ENCODE measurements around the gene HYOU1.
"Not testable (repeated sequence)": the region's sequence is repeated elsewhere in the genome, so short reads cannot be mapped to it uniquely, and the experiment has no call there.

HYOU1 gene

GRCh38 chr11:119041821-119042514 is 15.0 kb downstream of the HYOU1 start:
- no peak for DNase-seq (ENCODE audit: low read depth)

- DNase-seq (ENCODE audit: low read depth) = not testable (repeated sequence)
These were observed 17.5 kb downstream of the HYOU1 start for GRCh38 chr11:119039471-119039870.

- DNase-seq (ENCODE audit: low read depth) = no peak
These were observed 18.1 kb downstream of the HYOU1 start for GRCh38 chr11:119038884-119039283.

DNA sequence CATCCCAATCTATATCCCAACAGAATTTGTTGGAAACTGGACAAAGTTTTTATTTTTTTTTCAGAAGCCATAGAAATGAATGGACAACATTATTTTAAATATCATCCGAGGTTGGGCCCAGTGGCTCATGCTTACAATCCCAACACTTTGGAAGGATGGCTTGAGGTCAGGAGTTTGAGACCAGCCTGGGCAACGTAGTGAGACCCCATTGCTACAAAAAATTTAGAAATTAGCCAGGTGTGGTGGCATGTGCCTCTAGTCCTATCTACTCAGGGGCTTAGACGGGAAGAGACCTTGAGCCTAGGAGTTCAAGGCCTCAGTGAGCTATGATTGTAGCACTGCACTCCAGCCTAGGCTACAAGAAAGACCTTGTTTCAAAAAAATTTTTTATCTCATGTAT is 22.2 kb downstream of the HYOU1 start:
- no peak for DNase-seq (ENCODE audit: low read depth)

DNA sequence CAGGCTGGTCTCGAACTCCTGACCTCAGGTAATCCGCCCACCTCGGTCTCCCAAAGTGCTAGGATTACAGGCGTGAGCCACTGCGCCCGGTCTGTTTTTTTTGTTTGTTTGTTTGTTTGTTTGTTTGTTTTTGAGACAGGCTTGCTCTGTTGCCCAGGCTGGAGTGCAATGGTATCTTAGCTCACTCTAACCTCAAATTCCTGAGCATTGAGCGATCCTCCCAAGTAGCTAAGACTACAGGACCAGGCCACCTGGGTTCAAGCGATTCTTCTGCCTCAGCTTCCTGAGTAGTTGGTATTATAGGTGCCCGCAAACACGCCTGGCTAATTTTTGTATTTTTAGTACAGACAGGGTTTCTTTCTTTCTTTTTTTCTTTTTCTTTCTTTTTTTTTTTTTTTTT is 23.6 kb downstream of the HYOU1 start:
- not testable (repeated sequence) for DNase-seq (ENCODE audit: low read depth)

GRCh38 chr11:119031912-119032280 is 25.1 kb downstream of the HYOU1 start:
- no peak for DNase-seq (ENCODE audit: low read depth)

GRCh38 chr11:119030329-119031047 is 26.5 kb downstream of the HYOU1 start, which contains the start of gene SLC37A4:
Gene SLC37A4 (minus strand): TSS chr11:119030877.
- DNase-seq (ENCODE audit: low read depth) = peak; percentile 97

DNA sequence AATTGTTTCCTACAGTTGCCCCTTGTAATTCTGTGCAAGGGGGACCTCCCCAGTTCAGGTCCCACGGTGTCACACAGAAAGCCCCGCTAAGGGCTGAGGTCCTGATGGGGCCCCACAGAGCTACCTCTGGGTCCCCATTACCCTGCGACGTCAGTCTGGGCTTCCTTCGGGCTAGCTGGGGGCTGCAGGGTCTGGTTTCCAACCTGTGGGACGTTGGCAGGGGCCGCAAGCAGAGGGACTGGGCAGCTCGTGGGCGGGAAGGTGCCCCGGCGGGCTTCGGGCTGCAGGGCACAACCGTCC is 27.0 kb downstream of the HYOU1 start:
- DNase-seq (ENCODE audit: low read depth) = no peak

GRCh38 chr11:119029340-119030028 is 27.5 kb downstream of the HYOU1 start:
- DNase-seq (ENCODE audit: low read depth) = no peak

- no peak for DNase-seq (ENCODE audit: low read depth)
These were observed 28.0 kb downstream of the HYOU1 start for GRCh38 chr11:119029069-119029339.

DNA sequence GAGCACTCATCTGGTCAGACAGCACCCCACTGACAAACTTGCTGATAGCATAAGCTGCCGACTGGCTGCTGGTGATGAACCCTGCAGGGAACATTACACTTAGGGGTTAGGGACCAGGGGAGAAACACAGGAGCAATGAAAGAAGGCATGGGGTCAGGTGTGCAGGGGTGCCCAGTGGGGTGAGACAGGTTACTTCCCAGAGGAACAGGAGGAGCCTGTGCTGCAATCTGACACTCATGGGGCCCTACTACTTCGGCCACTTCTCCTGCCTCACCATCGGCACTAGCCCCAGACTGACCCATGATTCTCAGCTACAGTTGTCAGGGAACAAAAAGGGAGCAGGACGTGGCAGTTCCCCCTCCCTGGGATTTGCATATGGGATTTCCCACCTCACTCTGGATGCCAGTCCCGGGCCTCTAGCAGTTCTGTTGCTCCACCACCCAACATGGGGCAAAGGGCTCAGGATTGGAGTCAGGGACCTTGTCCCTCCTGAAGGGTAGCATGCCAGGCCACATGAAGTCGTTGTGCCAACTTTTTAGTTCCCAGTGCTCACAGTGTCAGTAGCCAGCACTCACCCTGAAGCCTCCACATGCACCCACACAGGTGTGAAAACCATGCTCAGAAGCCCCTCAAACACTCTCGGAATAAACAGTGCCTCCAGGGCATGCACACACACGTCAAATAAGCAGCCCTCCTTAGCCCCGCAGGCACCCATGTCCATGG is 28.5 kb downstream of the HYOU1 start:
- DNase-seq (ENCODE audit: low read depth) = no peak

DNA sequence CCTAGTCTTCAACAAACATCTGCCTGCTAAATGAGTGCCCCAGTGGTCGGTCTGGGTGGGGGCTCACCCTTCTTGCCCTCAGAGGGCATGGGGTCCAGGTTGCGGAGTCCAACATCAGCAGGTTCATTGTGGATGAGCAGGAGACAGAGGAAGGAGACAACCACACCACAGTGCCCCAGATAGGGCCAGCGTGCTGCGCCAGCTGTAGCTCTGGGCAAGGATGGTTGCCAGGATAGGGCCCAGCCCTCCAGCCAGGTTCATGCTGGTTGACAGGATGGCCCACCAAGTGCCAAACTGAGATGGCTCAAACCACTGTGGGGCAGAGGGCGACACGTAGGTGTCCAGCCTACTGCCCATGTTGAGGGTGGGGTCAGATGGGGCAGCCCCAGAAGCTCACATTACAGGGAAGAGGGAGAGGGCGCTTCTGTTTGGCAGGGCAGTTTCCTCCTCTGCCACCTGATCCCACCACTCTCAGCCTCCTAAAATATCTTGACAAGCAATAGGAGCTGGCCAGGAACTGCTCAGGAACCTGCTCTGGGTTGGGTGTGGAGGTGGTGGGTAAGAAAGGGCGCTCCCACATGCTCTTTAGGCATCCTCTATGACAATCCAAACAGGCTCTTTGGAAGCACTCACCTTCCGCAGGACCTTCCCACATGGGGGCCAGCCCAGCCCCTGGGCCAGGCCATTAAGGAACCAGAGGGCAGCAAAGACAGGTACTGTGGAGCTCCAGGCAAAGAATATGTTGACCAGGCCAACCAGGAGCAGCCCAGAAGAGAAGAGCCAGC is 29.3 kb downstream of the HYOU1 start:
- no peak for DNase-seq (ENCODE audit: low read depth)

- DNase-seq (ENCODE audit: low read depth) = no peak
These were observed 30.0 kb downstream of the HYOU1 start for GRCh38 chr11:119026970-119027369.

GRCh38 chr11:119025978-119026766 is 30.8 kb downstream of the HYOU1 start:
- DNase-seq (ENCODE audit: low read depth) = no peak

DNA sequence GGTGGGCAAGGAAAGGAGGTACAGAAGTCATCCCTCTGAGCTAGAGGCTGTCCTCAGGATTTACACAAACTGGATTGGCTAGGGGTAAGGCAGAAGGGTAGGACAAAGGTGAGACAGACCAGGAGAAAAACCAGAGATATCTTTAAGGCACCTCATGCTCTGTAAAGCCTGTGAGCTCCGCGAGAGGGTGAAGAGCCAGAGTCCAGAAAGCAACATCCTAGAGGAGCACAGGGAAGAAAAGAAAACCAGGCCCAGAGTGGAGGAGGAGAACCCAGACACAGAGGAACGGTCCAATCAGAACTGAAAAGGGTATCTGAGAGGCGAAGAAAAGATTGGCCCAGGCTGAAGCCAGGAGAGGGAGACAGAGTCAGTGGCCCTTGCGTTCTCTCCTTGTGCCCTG is 31.5 kb downstream of the HYOU1 start:
- no peak for DNase-seq (ENCODE audit: low read depth)

DNA sequence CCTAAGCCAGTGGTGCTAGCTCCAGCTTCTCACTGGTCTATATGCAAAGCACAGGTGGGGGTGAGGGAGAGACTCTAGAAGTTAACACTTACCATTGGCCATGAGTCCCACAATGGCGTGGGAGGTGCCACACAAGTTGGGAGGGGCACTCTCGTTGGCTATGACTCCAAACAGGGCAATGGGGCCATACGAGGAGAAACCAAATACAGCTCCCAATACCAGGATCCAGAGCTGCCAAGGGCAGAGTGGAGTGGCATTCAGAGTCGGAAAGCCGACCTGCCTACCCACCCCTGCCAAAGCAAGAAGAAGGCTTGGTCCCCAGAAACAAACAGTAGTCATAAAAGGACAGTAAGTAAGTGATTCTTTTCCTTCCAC is 31.9 kb downstream of the HYOU1 start:
- no peak for DNase-seq (ENCODE audit: low read depth)

GRCh38 chr11:119024430-119025098 is 32.4 kb downstream of the HYOU1 start:
- DNase-seq (ENCODE audit: low read depth) = no peak

DNA sequence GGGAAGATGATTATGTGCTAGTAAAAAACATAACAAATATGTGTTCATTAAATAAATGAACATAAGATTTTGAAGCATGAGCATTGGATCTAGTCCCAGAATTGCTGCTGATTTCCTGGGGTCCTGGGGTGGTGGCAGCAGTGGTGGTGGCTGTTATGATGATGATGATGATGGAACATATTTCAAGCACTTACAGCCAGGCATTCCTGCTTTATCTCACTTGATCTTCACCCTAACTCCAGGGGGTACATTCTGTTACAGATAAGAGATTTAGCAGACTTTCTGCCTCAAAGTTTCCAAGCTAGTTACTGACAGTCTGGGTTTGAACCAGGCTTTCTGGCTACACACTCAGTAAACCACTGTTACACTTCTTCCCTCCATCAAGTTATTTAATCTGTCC is 33.3 kb downstream of the HYOU1 start:
- DNase-seq (ENCODE audit: low read depth) = no peak

- DNase-seq (ENCODE audit: low read depth) = no peak
These were observed 35.4 kb downstream of the HYOU1 start for GRCh38 chr11:119021631-119022030.

- DNase-seq (ENCODE audit: low read depth) = no peak
These were observed 37.0 kb downstream of the HYOU1 start for GRCh38 chr11:119019996-119020395.
